Measurements from ENCODE around the gene ABCA4.

Gene ABCA4

DNA sequence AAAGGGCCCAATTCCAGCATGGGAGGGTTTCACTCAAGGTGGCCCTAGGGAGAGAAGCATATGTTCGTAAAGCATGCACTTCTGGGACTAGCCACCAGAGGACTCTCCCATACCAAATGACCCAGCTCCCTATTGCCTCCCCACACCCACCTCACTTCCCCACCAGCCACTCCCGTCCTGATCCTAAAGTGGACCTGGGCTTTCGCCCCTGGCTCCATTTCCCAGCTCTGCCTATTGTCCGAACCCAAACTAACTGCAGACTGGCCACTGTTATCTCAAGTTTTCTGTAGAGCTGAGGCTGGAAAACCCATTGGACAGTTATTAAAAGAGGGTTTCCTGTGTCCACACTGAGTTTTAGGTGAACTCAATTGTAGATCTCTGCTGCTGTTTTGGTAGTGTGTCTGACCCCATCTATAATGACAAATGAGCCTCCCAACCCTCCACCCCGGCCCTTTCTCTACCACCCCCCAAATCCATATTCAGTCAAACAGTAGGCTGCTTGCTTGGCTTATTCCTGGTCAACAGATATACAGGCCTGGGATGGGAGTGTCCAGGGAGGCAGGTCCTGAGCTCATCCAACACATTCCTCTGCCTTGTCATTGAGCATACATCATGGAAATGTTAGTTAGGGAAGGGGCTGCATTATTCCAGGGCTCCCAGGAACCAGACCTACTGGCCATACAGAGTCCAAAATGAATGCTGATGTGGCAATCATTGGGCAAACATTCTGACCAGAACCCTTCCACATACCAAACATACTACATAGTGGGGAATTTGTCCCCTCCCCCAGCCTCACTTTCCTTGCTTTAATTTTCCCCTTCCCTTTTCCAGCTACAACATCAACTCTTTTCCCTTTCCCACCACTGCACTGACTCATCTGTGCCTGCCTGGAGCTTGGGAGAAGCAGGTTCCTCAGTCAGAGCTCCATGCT, 59.2 kb downstream of the ABCA4 start:
- H3K4me3 ChIP-seq (ENCODE audit: low read depth, low read length): no peak overlapping the region
- TF ChIP-seq, protein P1, sequence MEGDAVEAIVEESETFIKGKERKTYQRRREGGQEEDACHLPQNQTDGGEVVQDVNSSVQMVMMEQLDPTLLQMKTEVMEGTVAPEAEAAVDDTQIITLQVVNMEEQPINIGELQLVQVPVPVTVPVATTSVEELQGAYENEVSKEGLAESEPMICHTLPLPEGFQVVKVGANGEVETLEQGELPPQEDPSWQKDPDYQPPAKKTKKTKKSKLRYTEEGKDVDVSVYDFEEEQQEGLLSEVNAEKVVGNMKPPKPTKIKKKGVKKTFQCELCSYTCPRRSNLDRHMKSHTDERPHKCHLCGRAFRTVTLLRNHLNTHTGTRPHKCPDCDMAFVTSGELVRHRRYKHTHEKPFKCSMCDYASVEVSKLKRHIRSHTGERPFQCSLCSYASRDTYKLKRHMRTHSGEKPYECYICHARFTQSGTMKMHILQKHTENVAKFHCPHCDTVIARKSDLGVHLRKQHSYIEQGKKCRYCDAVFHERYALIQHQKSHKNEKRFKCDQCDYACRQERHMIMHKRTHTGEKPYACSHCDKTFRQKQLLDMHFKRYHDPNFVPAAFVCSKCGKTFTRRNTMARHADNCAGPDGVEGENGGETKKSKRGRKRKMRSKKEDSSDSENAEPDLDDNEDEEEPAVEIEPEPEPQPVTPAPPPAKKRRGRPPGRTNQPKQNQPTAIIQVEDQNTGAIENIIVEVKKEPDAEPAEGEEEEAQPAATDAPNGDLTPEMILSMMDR (IDR thresholded peaks at IDR 0.05; ENCODE audit: borderline replicate concordance, insufficient read depth, low read depth, low read length): peak; percentile 92

DNA sequence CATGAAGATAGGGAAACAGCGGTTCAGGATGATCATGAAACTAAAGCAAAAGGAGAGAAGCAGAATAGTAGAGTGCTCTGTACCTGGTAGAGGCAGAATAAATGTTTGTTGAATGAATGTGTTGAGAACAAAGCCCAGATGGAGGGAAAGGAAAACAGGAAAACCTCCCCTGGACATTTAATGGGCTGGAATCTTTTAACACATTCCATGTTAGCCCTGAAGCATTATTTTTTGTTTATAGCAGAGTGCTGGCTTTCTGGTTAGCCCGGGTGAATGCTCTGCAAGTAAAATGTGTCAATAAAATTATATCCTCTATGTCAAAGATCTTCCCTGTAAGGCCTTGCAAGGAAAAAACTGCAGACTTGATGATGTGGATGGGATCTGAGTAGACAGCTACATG, 60.2 kb downstream of the ABCA4 start:
- no peak overlapping the region for H3K4me3 ChIP-seq (ENCODE audit: low read depth, low read length)
- TF ChIP-seq, protein P1 (IDR thresholded peaks at IDR 0.05; ENCODE audit: borderline replicate concordance, insufficient read depth, low read depth, low read length): no peak

DNA sequence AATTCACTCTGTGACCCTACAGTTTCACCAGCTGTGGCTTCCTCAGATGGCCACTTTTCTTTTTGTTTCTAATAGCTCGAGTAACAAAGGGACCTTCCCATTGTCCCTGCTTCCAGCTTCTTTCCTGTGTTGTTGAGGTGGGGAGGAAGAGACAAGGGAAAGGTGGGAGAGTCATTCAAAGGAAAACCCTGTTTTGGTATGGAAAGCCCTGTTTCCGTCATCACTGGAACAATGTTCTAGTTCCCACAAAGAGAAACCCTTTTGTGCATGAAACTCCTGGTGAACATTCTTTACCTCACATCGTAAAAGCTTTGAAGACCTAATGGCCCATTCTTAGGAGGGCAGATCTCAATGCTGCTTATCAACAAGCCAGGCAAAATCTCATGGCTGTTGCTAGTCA, 62.2 kb downstream of the ABCA4 start:
- no peak overlapping the region for H3K4me3 ChIP-seq (ENCODE audit: low read depth, low read length)
- TF ChIP-seq, protein P1 (IDR thresholded peaks at IDR 0.05; ENCODE audit: borderline replicate concordance, insufficient read depth, low read depth, low read length): no peak

DNA sequence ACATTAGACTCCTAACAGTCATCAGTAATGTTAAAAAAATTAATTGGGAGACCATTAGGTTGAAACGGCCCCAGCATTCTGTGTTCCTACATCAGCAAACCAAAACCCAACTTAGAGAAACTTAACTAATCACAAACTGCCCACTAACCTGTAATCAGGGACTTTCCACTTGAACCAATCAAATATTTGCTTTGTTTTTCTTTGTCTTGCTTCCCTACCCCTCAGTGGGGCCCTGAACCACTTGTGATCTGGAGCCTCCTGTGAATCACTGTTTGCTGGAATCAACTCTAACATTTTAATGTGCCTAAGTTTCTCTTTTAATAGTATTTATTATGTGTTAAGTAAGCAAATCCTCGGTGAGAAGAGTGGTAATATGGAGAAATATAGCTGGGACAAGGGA, 64.0 kb downstream of the ABCA4 start:
- TF ChIP-seq, protein P1 (IDR thresholded peaks at IDR 0.05; ENCODE audit: borderline replicate concordance, insufficient read depth, low read depth, low read length): no peak
- no peak overlapping the region for H3K4me3 ChIP-seq (ENCODE audit: low read depth, low read length)

DNA sequence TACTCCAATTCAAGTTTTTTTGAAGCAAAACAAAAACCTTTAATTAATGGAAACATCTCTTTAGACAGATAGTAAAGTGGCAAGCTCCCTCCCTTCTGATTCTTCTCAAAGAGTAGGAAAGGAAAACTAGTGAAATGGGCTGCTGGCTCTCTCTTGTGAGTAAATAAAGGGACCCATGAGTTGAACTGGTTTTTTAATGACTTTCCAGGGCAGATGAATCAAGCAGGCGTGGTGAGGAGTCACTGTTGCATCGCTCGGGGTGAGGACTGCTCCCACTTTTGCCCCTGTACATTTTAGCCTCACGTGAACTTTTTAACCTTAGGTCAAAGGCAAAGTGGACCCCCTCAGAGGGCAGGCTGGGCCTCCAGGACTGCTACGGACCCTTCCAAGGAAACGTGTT, 64.8 kb downstream of the ABCA4 start:
- H3K4me3 ChIP-seq (ENCODE audit: low read depth, low read length): no peak overlapping the region
- TF ChIP-seq, protein P1 (IDR thresholded peaks at IDR 0.05; ENCODE audit: borderline replicate concordance, insufficient read depth, low read depth, low read length): no peak

DNA sequence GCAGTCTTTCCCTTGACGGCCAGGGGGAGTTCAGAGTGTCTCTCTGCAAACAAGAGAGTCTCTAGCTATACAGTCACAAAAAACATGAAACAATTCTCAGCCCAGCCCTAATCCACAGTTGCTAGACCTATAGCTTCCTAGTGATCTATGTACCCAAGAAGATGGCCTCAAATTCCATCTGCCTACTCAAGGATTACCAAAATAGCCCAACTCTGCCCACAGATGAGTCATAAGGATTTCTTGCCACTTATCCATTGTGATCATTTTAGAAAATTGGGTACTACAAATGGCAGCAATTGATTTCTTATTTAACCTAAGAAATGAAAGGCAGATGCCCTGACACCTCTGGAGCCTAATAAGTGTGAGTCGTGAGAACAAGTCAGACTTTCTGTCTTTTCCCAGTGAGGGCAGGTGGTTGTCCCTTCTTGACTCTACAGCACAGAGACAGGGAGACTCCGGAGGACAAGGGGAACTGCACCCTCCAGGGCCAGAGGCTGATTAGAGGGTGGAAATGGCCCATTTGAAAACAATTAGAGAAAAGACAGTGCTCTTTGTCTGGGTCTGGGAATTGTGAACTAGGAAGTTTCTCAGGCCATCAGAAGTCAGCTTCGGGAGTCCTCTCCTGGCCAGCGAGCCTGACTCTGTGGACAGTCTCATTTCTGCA, 65.4 kb downstream of the ABCA4 start:
- TF ChIP-seq, protein P1 (IDR thresholded peaks at IDR 0.05; ENCODE audit: borderline replicate concordance, insufficient read depth, low read depth, low read length): no peak
- no peak overlapping the region for H3K4me3 ChIP-seq (ENCODE audit: low read depth, low read length)
